ENCODE results near the gene SLIT3. TPM values are rescaled to one million over a fixed set of nuclear protein-coding genes. Genes with fewer than 3 reads are reported as not detected.

Gene SLIT3
- total RNA-seq, 1 donor from 2014 or later = 31.8 TPM

- Mint-ChIP-seq H3K27ac (ENCODE audit: unreplicated experiment) (no peak overlapping the region), H3K9me3 (ENCODE audit: unreplicated experiment) (no peaks in the 10 kb centered on the region), H3K4me3 (ENCODE audit: unreplicated experiment) (no peak overlapping the region), H3K4me1 (ENCODE audit: unreplicated experiment) (peaks cover 6% of the 10 kb centered on the region), H3K36me3 (ENCODE audit: unreplicated experiment) (no peaks in the 10 kb centered on the region), H3K27me3 (ENCODE audit: unreplicated experiment) (peaks cover 4% of the 10 kb centered on the region)
- no peak for DNase-seq (ENCODE audit: extremely low spot score, unreplicated experiment)
- TF ChIP-seq CTCF (IDR thresholded peaks at IDR 0.05) = no peak
Measured at GRCh38 chr5:169131616-169132301, 169.2 kb downstream of the SLIT3 start.

GRCh38 chr5:169128679-169129078 is 172.3 kb downstream of the SLIT3 start:
- Mint-ChIP-seq H3K27me3 (ENCODE audit: unreplicated experiment) (peaks cover 4% of the 10 kb centered on the region), H3K36me3 (ENCODE audit: unreplicated experiment) (no peaks in the 10 kb centered on the region), H3K9me3 (ENCODE audit: unreplicated experiment) (no peaks in the 10 kb centered on the region), H3K4me1 (ENCODE audit: unreplicated experiment) (peaks cover 6% of the 10 kb centered on the region), H3K4me3 (ENCODE audit: unreplicated experiment) (no peak overlapping the region), H3K27ac (ENCODE audit: unreplicated experiment) (no peak overlapping the region)
- no peak for TF ChIP-seq CTCF (IDR thresholded peaks at IDR 0.05)
- no peak for DNase-seq (ENCODE audit: extremely low spot score, unreplicated experiment)

GRCh38 chr5:169127431-169127830 is 173.5 kb downstream of the SLIT3 start:
- peaks cover 3% of the 10 kb centered on the region for H3K36me3 Mint-ChIP-seq (ENCODE audit: unreplicated experiment)
- no peak for DNase-seq (ENCODE audit: extremely low spot score, unreplicated experiment)
- H3K4me3 Mint-ChIP-seq (ENCODE audit: unreplicated experiment) = no peak overlapping the region
- TF ChIP-seq CTCF (IDR thresholded peaks at IDR 0.05) = no peak
- H3K9me3 Mint-ChIP-seq (ENCODE audit: unreplicated experiment) = no peaks in the 10 kb centered on the region
- H3K4me1 Mint-ChIP-seq (ENCODE audit: unreplicated experiment) = peaks cover 6% of the 10 kb centered on the region
- no peak overlapping the region for H3K27ac Mint-ChIP-seq (ENCODE audit: unreplicated experiment)
- peaks cover 4% of the 10 kb centered on the region for H3K27me3 Mint-ChIP-seq (ENCODE audit: unreplicated experiment)

DNA sequence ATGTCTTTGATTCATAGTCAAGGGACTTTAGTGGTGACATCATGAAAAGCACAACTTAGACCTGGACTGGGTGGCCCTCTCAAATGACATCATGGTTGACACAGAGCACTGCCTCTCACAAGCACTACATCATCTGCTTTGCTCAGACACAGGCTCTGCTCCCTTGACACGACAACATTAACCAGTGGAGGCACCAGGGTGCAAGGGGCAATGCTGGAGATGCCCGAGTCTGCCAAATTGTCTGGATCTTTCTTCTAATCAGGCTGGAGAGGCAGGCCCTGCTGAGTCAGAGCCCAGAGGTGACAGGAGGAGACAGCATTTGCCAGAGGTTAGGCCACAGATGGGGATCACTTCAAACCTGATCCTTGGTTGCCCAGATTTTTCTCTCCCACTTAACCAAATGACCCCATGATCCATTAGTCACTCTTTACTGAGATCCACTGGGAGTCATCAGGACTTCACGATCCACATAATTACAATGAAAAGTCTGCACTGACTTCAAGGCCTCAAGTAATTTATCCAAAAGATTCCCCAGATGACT is 174.4 kb downstream of the SLIT3 start:
- Mint-ChIP-seq H3K4me3 (ENCODE audit: unreplicated experiment) (no peak overlapping the region), H3K4me1 (ENCODE audit: unreplicated experiment) (no peaks in the 10 kb centered on the region), H3K9me3 (ENCODE audit: unreplicated experiment) (no peaks in the 10 kb centered on the region), H3K36me3 (ENCODE audit: unreplicated experiment) (peaks cover 3% of the 10 kb centered on the region), H3K27me3 (ENCODE audit: unreplicated experiment) (peaks cover 2% of the 10 kb centered on the region), H3K27ac (ENCODE audit: unreplicated experiment) (no peak overlapping the region)
- no peak for DNase-seq (ENCODE audit: extremely low spot score, unreplicated experiment)
- TF ChIP-seq CTCF (IDR thresholded peaks at IDR 0.05) = no peak

DNA sequence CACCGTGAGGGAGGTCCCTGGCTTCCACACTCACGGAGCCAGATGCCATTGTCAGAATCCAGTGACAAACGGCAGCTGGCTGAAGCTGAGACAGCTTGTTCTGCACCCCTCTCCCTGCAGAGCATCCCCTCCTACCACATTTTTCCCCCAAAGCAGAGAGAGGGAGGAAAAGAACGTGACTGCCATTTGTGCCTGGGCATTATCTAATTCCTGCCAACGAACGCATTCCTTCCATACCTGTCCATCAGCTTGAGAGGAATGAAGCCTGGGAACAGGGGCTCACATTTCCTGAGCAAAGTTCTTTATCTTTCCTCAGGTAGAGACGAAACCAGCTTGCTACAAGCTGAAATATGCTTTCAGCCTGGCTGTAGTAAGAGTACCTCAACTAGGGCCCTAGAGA is 175.4 kb downstream of the SLIT3 start:
- no peak for TF ChIP-seq CTCF (IDR thresholded peaks at IDR 0.05)
- Mint-ChIP-seq H3K27ac (ENCODE audit: unreplicated experiment) (no peak overlapping the region), H3K36me3 (ENCODE audit: unreplicated experiment) (peaks cover 3% of the 10 kb centered on the region), H3K4me1 (ENCODE audit: unreplicated experiment) (no peaks in the 10 kb centered on the region), H3K27me3 (ENCODE audit: unreplicated experiment) (no peaks in the 10 kb centered on the region), H3K4me3 (ENCODE audit: unreplicated experiment) (no peak overlapping the region), H3K9me3 (ENCODE audit: unreplicated experiment) (no peaks in the 10 kb centered on the region)
- no peak for DNase-seq (ENCODE audit: extremely low spot score, unreplicated experiment)
